ENCODE results near the gene CLDN6.

Gene CLDN6

GRCh38 chr16:3046641-3047386 lies 28.8 kb upstream of the CLDN6 start:
- H3K4me3 ChIP-seq (replicated peaks; ENCODE audit: low read depth, low read length), result peak overlapping the region; percentile 62
- no peak for TF ChIP-seq CTCF (IDR thresholded peaks at IDR 0.05; ENCODE audit: insufficient read depth, low read length, poor library complexity, severe bottlenecking)
- H3K27me3 ChIP-seq (replicated peaks; ENCODE audit: control insufficient read depth, insufficient read depth, low read length), result no peaks in the 10 kb centered on the region; the same call in 1 of the 2 replicates
- DNase-seq (ENCODE audit: extremely low read depth, insufficient read length), result no peak
- no peaks in the 10 kb centered on the region for H3K36me3 ChIP-seq (ENCODE audit: control insufficient read depth, insufficient read depth, low read length)

- Histone ChIP-seq H3K36me3 (ENCODE audit: control insufficient read depth, insufficient read depth, low read length) (no peaks in the 10 kb centered on the region), H3K27me3 (replicated peaks; ENCODE audit: control insufficient read depth, insufficient read depth, low read length) (no peaks in the 10 kb centered on the region; the same call in 1 of the 2 replicates), H3K4me3 (replicated peaks; ENCODE audit: low read depth, low read length) (peak within 1 kb of the TSS; percentile 62)
- no peak for TF ChIP-seq CTCF (IDR thresholded peaks at IDR 0.05; ENCODE audit: insufficient read depth, low read length, poor library complexity, severe bottlenecking)
- peak; percentile 54 for DNase-seq (ENCODE audit: extremely low read depth, insufficient read length)
Measured at GRCh38 chr16:3045758-3046640, 28.0 kb upstream of the CLDN6 start, which contains the start of gene MMP25. MMP25 (plus strand) TSS chr16:3046561; CDS start chr16:3046918, 357 bp downstream.

GRCh38 chr16:3044708-3045107 lies 26.7 kb upstream of the CLDN6 start:
- H3K4me3 ChIP-seq (replicated peaks; ENCODE audit: low read depth, low read length), result no peak overlapping the region
- no peaks in the 10 kb centered on the region for H3K36me3 ChIP-seq (ENCODE audit: control insufficient read depth, insufficient read depth, low read length)
- no peaks in the 10 kb centered on the region; the same call in 1 of the 2 replicates for H3K27me3 ChIP-seq (replicated peaks; ENCODE audit: control insufficient read depth, insufficient read depth, low read length)
- TF ChIP-seq CTCF (IDR thresholded peaks at IDR 0.05; ENCODE audit: insufficient read depth, low read length, poor library complexity, severe bottlenecking), result no peak
- no peak for DNase-seq (ENCODE audit: extremely low read depth, insufficient read length)

- TF ChIP-seq CTCF (IDR thresholded peaks at IDR 0.05; ENCODE audit: insufficient read depth, low read length, poor library complexity, severe bottlenecking), result no peak
Measured at GRCh38 chr16:3042376-3042775, 24.4 kb upstream of the CLDN6 start.

GRCh38 chr16:3038896-3039295 lies 20.9 kb upstream of the CLDN6 start:
- no peak for DNase-seq (ENCODE audit: extremely low read depth, insufficient read length)

More at GRCh38 chr16:3042376-3042775, 24.4 kb upstream of the CLDN6 start:
- peaks cover 4% of the 10 kb centered on the region; the same call in 1 of the 2 replicates for H3K27me3 ChIP-seq (replicated peaks; ENCODE audit: control insufficient read depth, insufficient read depth, low read length)
- H3K4me3 ChIP-seq (replicated peaks; ENCODE audit: low read depth, low read length), result no peak overlapping the region
- no peaks in the 10 kb centered on the region for H3K36me3 ChIP-seq (ENCODE audit: control insufficient read depth, insufficient read depth, low read length)
- no peak for DNase-seq (ENCODE audit: extremely low read depth, insufficient read length)

More at GRCh38 chr16:3038896-3039295, 20.9 kb upstream of the CLDN6 start:
- Histone ChIP-seq H3K27me3 (replicated peaks; ENCODE audit: control insufficient read depth, insufficient read depth, low read length) (peaks cover 7% of the 10 kb centered on the region), H3K36me3 (ENCODE audit: control insufficient read depth, insufficient read depth, low read length) (no peaks in the 10 kb centered on the region), H3K4me3 (replicated peaks; ENCODE audit: low read depth, low read length) (no peak overlapping the region)
- TF ChIP-seq CTCF (IDR thresholded peaks at IDR 0.05; ENCODE audit: insufficient read depth, low read length, poor library complexity, severe bottlenecking), result no peak

Measured in GM06990 (cell line).